Measurements from ENCODE around the gene RPS24.

DNA sequence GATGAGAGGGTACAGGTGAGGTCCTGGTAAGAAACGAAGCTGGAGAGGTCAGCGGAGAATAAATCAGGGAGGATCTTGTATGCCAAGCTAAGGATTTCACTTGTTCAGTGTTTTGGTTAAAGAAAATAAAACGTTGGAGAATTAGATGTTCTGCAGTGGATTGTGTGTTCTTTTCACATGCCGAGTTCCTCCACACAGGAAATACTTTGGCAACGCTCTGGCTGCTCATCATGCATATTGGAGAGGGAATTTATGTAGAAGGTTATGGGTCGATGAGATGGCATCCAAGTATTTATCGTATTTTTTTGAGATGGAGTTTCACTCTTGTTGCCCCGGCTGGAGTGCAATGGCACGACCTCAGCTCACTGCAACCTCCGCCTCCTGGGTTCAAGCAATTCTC, 11.0 kb downstream of the RPS24 start:
- no peak for TF ChIP-seq EP300 (IDR thresholded peaks at IDR 0.05)
- no peak for TF ChIP-seq CTCF (IDR thresholded peaks at IDR 0.05)
- no peak for TF ChIP-seq POLR2A (IDR thresholded peaks at IDR 0.05; ENCODE audit: low read depth)
